ENCODE measurements around the gene GYPC. TPM values are rescaled to one million over a fixed set of nuclear protein-coding genes. Genes with fewer than 3 reads are reported as not detected.

GYPC gene
- total and polyA plus RNA-seq, 4 donors: 8.7 to 419 (median 12.3) TPM

GRCh38 chr2:126658319-126658904 lies 2.5 kb downstream of the GYPC start:
- Histone ChIP-seq H3K27me3 (ENCODE audit: control insufficient read depth in 4 of 4, insufficient read depth in 4 of 4, low read length in 3 of 4) (no peaks in the 10 kb centered on the region), H3K9ac (ENCODE audit: low read depth in 1 of 2, low read length in 2 of 2) (peak overlapping the region in 1 of 2 donors; percentile 54), H3K4me3 (ENCODE audit: low read depth in 1 of 3, low read length in 3 of 3) (no peak overlapping the region), H3K36me3 (ENCODE audit: control insufficient read depth in 4 of 4, insufficient read depth in 3 of 4, low read depth in 1 of 4, low read length in 3 of 4) (no peaks in the 10 kb centered on the region), H3K9me3 (ENCODE audit: control insufficient read depth in 4 of 4, low read length in 3 of 4) (no peaks in the 10 kb centered on the region), H3K27ac (ENCODE audit: low read depth in 1 of 2, low read length in 2 of 2) (peak overlapping the region; percentile 69 to 84), H3K4me1 (ENCODE audit: control insufficient read depth in 4 of 4, insufficient read depth in 4 of 4, low read length in 3 of 4) (peaks cover 6 to 22% (median 10%) of the 10 kb centered on the region in 4 donors)
- TF ChIP-seq RXRA (IDR thresholded peaks at IDR 0.05) (no peak), ATF3 (IDR thresholded peaks at IDR 0.05) (no peak), ZBTB33 (IDR thresholded peaks at IDR 0.05) (no peak), MAX (IDR thresholded peaks at IDR 0.05) (no peak), REST (IDR thresholded peaks at IDR 0.05) (no peak), YY1 (IDR thresholded peaks at IDR 0.05) (no peak)
- DNase-seq (ENCODE audit: low spot score): no peak
- 80% methylated on average over 2 of the region's 2 CpGs for WGBS

GRCh38 chr2:126658905-126659561 lies 3.1 kb downstream of the GYPC start:
- Histone ChIP-seq H3K4me3 (ENCODE audit: low read depth in 1 of 3, low read length in 3 of 3) (no peak overlapping the region), H3K27ac (ENCODE audit: low read depth in 1 of 2, low read length in 2 of 2) (peak overlapping the region; percentile 68 to 80), H3K36me3 (ENCODE audit: control insufficient read depth in 4 of 4, insufficient read depth in 3 of 4, low read depth in 1 of 4, low read length in 3 of 4) (no peaks in the 10 kb centered on the region), H3K27me3 (ENCODE audit: control insufficient read depth in 4 of 4, insufficient read depth in 4 of 4, low read length in 3 of 4) (no peaks in the 10 kb centered on the region), H3K4me1 (ENCODE audit: control insufficient read depth in 4 of 4, insufficient read depth in 4 of 4, low read length in 3 of 4) (peaks cover 6 to 22% (median 10%) of the 10 kb centered on the region in 4 donors), H3K9ac (ENCODE audit: low read depth in 1 of 2, low read length in 2 of 2) (peak overlapping the region in 1 of 2 donors; percentile 54), H3K9me3 (ENCODE audit: control insufficient read depth in 4 of 4, low read length in 3 of 4) (no peaks in the 10 kb centered on the region)
- peak; percentile 69 for DNase-seq (ENCODE audit: low spot score)
- 53% methylated on average over 10 of the region's 10 CpGs for WGBS
- TF ChIP-seq NR2F2 (IDR thresholded peaks at IDR 0.05) (peak; percentile 80), SP1 (IDR thresholded peaks at IDR 0.05) (peak; percentile 52), HNF4A (conservative IDR thresholded peaks at IDR 0.05) (no peak), JUND (IDR thresholded peaks at IDR 0.05) (no peak), EGR1 (IDR thresholded peaks at IDR 0.05; ENCODE audit: low read depth in 2 of 2) (peak in 1 of 2 donors; percentile 65), MAX (IDR thresholded peaks at IDR 0.05) (peak; percentile 86), CTCF (IDR thresholded peaks at IDR 0.05; ENCODE audit: low read depth, low read length, missing input control) (no peak), TAF1 (conservative IDR thresholded peaks at IDR 0.05) (no peak), GABPA (IDR thresholded peaks at IDR 0.05 in 1 of 2, conservative IDR thresholded peaks at IDR 0.05 in 1 of 2) (peak in 1 of 2 donors; percentile 29), FOXA1 (IDR thresholded peaks at IDR 0.05) (no peak), REST (IDR thresholded peaks at IDR 0.05) (peak; percentile 35), RXRA (IDR thresholded peaks at IDR 0.05) (peak; percentile 45 to 55), FOXA2 (IDR thresholded peaks at IDR 0.05) (no peak), HNF4G (IDR thresholded peaks at IDR 0.05) (no peak), ATF3 (IDR thresholded peaks at IDR 0.05) (no peak), YY1 (IDR thresholded peaks at IDR 0.05) (no peak)

All from liver (tissue), 9 donors.